ENCODE data around the gene NAA20. TPM values are rescaled to one million over a fixed set of nuclear protein-coding genes. Genes with fewer than 3 reads are reported as not detected.

The NAA20 gene
- total and polyA plus RNA-seq, 2 of the 4 experiments (the other 2 are of a cell fraction), result 35.7 to 58.8 TPM

DNA sequence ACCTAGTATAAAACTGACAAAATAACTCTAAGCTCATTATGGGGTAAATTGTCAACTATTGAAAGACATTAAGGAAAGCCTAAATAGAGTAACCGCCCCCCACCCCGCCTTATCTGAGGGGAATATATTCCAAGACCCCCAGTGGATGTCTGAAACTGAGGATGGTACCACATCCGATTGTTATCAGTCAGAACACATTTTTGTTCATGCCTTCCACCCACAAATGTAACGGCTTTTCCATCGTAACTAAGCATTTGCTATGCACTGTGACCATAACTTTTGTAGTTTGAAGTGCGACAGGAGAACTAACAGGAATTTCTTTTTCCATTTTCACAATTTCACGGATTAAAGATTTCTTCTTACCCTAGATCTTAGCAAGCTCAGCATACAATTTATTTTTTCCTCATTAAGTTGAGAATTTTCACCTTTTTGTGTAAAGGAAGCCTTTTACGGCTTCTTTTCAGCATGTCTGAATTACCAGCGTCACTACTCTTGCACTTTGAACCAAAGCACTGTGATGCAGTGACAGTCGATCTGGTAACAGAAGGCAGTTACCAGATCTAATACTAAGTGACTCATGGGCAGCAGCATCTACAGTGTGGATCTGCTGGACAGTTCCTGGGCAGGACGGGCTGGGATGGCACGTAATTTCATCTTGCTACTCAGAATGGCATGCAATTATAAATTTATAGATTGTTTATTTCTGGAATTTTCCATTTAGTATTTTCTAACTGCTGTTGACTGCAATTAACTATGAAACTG is 47.0 kb downstream of the NAA20 start:
- Histone ChIP-seq H3K36me3 (ENCODE audit: control insufficient read depth, insufficient read depth, low read length) (no peaks in the 10 kb centered on the region), H4K5ac (ENCODE audit: low read depth, low read length) (no peak overlapping the region), H2BK20ac (ENCODE audit: low read depth, low read length) (no peak overlapping the region), H2AK5ac (ENCODE audit: low read depth, low read length) (no peak overlapping the region), H3K4me1 (ENCODE audit: control insufficient read depth, insufficient read depth, low read length) (no peaks in the 10 kb centered on the region), H2BK15ac (ENCODE audit: low read depth, low read length) (no peak overlapping the region), H3K9ac (ENCODE audit: low read depth, low read length) (no peak overlapping the region), H3K14ac (replicated peaks; ENCODE audit: low read depth, low read length) (no peak overlapping the region), H3K18ac (ENCODE audit: low read depth, low read length) (no peak overlapping the region), H3K9me1 (ENCODE audit: insufficient read depth, low read length) (no peaks in the 10 kb centered on the region; the same call in 1 of the 2 replicates), H2AK9ac (replicated peaks; ENCODE audit: low read depth, low read length, poor library complexity) (no peak overlapping the region), H3K79me1 (ENCODE audit: low read depth in 1 of 2, low read length in 2 of 2) (no peaks in the 10 kb centered on the region), H3K56ac (ENCODE audit: extremely low read depth, insufficient read depth, low read length) (no peak overlapping the region), H3K27me3 (ENCODE audit: control insufficient read depth, insufficient read depth, low read length) (peaks cover 12% of the 10 kb centered on the region), H4K20me1 (ENCODE audit: insufficient read depth, low read length) (no peaks in the 10 kb centered on the region), H3K9me3 (ENCODE audit: control insufficient read depth, insufficient read depth, low read length) (no peaks in the 10 kb centered on the region), H3K4ac (ENCODE audit: low read depth, low read length) (no peak overlapping the region), H3K4me3 (ENCODE audit: insufficient read depth, low read depth, low read length) (no peak overlapping the region), H4K8ac (ENCODE audit: low read depth in 2 of 2, low read length in 2 of 2) (no peak overlapping the region), H2AFZ (replicated peaks; ENCODE audit: low read length, poor library complexity) (no peak overlapping the region), H2BK120ac (ENCODE audit: low read depth, low read length) (no peak overlapping the region), H3K23ac (ENCODE audit: low read depth, low read length) (no peak overlapping the region), H3K27ac (ENCODE audit: insufficient read depth, low read length) (no peak overlapping the region), H3K4me2 (ENCODE audit: low read depth, low read length) (no peak overlapping the region), H4K91ac (ENCODE audit: insufficient read depth, low read depth, low read length) (no peak overlapping the region), H2BK5ac (ENCODE audit: low read depth, low read length, poor library complexity, severe bottlenecking) (no peak overlapping the region)
- POLR2A ChIA-PET (ENCODE audit: unreplicated experiment), result no interaction called here
- dilution Hi-C loops (cut with HindIII; ENCODE audit: low sequenced_read_pairs, unreplicated experiment), result no loop called here
- 76% methylated on average over 6 of the region's 12 CpGs; no CpG with 5 or more reads in 1 of the 2 experiments for WGBS, 2 experiments (ENCODE audit: extremely low coverage in 2 of 2, insufficient read length in 1 of 2)
- in situ Hi-C loops (cut with MboI; ENCODE audit: low sequenced_read_pairs), result no loop called here
- DNase-seq (no peak), ATAC-seq (ENCODE audit: low read depth) (no peak)
- CTCF ChIA-PET, result no interaction called here
- TF ChIP-seq RAD21 (IDR thresholded peaks at IDR 0.05; ENCODE audit: low read length), result no peak
- TF ChIP-seq SMC3 (IDR thresholded peaks at IDR 0.05; ENCODE audit: low read depth, low read length), result no peak
- no TSS peak for BruUV-seq (replicated peaks)
- intact Hi-C loops (cut with micrococcal nuclease), result no loop called here
